GM18951 (cell line): ENCODE measurements around the gene ERVK3-1.

Experiments used
- POLR2A ChIP-seq: IDR thresholded peaks from 4 replicates; pipeline ENCODE4 v1.6.1; 2011; ENCODE audit warnings: mild to moderate bottlenecking; ENCODE audit not compliant: insufficient read length, insufficient read depth; ENCODE audit errors: extremely low read depth
- in situ Hi-C: fragments of 300-500 bp; cut with MboI; formaldehyde crosslinking; loops from one replicate; pipeline ENCODE4 v1.12.0; 2022; ENCODE audit warnings: low sequenced_read_pairs, mixed read lengths, inconsistent platforms; ENCODE audit not compliant: unreplicated experiment

Gene ERVK3-1

DNA sequence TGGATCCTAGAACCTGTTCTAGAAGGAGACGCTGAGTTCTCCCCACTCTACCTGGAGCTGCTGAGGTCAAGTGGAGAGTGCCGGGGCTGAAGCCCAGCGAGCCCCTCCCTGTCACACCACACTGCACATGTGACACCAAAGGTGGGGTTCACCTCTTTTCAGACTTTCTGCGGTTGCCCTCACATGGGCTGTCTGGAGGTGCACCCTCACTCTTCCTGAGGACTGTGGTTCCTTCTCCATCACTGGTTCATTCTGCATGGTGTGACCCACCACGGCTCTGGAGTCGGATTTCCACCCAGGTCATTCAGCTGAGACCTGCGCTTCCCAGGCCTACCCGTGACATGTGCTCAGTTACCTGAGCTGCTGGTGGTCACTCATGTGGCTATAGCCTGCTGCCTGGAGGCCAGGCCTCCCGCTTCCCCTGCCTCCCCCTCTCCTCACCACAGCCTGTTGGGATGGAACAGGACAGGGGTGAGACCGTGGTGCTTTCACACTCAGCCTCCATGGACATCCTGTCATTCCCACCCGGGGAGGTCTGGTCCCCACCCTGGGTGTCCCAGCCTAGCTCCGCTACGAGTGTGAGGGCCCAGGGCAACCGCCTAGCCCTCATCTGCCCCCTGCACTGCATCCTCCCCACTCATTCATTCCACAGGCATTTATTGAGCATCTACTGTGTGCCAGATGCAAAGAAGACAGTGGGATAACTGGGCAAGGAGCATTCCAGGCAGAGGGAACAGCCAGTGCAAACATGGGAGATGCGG lies 48.7 kb downstream of the ERVK3-1 start:
- no peak for TF ChIP-seq POLR2A
- in situ Hi-C loops: no loop called here

DNA sequence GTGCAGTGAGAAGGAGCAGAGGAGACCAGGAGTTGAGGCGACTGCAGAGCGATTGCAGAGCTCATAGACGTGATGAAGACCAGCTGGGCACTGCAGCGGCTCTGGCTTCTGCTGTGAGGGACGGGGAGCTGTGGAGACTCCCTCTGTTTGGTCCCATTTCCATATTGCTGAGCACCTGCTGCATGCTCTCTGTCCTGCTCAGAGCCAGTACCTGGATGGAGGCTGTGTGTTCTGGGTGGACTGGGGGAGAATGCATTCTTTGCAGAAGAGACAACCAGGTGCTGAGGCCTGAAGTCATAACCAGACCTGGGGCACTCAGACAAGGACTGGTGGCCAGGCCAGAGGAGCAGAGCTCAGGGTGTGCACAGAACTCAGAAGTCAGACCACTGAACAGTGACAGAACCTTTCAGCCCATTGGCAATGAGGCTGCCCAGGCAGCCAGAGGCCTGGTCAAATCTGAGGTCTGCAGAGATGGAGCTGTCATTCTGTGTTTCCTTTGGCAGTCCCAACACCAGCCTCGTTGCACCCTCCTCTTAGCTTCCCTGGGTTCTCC lies 49.4 kb downstream of the ERVK3-1 start:
- no peak for TF ChIP-seq POLR2A
- in situ Hi-C loops: no loop called here

DNA sequence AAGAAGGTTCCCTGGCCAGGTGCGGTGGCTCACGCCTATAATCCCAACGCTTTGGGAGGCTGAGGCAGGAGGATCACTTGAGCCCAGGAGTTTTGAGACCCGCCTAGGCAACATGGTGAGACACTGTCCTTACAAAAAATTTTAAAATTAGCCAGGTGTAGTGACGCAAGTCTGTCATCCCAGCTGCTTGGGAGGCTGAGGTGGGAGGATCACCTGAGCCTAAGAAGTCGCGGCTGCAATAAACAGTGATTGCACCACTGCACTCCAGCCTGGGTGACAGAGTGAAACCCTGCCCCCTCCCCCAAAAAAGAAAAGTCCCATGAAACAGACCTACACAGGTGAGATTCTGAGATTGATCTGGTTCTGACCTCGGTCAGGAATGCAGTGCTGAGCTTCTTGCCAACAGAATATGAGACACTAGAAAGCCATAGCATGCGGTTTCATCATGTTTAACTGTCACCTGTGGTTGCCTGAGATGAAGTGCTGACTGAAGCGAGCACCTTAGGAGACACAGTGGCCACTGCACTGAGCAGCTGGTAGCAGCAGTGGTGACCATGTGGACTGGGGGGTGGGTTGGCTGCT lies 50.1 kb downstream of the ERVK3-1 start:
- in situ Hi-C loops: no loop called here
- no peak for TF ChIP-seq POLR2A

DNA sequence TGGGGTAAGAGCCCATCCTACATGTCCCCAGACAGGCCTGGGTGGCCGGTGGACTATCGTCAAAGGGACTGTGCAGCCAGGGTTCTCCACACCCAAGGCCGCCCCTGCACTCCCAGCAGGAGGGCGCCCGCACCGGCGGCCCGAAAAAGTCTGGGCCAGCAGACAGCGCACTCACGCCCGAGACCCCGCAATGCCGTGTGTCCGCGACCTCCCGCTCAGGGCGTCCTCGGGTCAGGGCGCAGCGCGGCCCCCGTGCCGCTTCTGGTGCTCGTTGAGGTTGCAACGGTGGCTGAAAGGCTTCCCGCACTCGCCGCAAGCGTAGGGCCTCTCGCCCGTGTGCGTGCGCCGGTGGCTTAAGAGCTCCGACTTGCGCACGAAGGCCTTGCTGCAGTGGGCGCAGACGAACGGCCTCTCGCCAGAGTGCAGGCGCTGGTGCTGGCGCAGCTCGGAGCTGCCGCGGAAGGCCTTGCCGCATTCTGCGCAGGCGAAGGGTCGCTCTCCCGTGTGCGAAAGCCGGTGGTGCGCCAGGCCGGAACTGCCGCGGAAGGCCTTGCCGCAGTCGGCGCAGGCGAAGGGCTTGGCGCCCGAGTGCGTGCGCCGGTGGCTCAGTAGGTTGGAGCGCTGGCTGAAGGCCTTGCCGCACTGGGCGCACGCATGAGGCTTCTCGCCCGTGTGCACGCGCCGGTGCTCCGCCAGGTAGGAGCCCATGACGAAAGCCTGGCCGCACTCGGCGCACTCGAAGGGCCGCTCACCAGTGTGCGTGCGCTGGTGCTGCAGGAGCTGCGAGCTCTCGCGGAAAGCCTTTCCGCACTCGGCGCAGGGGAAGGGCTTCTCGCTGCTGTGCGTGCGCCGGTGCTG lies 51.0 kb downstream of the ERVK3-1 start:
- in situ Hi-C loops: no loop called here
- TF ChIP-seq POLR2A: peak; percentile 20

DNA sequence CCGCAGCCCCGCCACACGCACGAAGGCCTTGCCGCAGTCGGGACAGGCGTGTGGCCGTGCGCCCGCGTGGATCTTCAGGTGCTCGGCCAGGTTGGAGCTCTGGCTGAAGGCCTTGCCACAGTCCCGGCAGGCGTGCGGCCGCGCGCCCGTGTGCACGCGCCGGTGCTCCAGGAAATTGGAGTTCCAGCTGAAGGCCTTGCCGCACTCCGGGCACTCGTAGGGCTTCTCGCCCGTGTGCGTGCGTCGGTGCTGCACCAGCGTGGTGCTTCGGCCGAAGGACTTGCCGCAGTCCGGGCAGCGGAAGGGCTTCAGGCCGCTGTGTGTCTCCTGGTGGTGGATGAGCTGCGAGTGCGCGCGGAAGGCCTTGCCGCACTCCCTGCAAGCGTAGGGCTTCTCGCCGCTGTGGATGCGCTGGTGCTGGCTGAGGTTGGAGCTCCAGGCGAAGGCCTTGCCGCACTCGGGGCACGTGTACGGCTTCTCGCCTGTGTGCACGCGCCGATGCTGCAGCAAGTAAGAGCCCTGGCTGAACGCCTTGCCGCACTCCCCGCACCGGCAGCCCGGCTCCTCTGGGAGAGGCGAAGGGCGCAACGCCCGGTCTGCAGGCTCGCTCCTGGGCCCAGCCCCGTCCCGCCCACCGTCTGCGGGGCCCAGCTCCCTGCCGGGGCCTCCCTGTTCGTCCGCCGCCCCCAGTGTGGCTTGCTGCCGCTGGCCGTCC lies 51.7 kb downstream of the ERVK3-1 start:
- in situ Hi-C loops: no loop called here

DNA sequence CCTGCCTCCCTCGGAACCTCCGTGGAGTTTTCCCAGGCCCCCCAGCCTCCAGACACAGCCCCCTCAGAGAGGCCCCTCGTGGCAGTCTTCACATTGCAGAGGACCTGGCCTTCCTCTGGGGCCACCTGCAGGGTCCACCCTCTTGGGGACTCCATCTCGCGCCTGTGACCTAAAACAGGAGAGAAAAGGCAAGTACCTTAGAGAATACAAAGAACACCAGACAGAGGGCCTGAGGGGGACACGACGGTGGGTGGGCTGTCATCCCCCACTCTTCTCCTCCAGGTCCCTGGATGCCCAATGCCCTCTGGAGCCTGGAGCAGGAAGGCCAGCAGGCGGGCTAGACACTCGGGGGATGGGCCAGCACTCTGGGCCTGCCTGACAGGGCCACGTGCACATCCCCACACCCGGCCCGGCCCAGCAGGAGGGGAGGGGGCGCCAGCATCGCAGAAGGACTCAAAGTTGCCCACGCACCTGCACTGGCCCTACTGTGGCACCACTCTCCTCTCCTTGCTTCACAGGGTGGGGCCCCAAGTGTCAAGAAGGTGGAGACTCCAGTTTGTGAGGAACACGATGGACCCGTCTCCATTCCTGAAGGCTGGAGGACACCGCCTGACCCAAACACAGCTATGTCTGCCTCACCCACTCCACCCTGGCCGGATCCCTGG lies 52.4 kb downstream of the ERVK3-1 start:
- no peak for TF ChIP-seq POLR2A
- in situ Hi-C loops: no loop called here

More for the DNA sequence above, 51.7 kb downstream of the ERVK3-1 start:
- TF ChIP-seq POLR2A: no peak

DNA sequence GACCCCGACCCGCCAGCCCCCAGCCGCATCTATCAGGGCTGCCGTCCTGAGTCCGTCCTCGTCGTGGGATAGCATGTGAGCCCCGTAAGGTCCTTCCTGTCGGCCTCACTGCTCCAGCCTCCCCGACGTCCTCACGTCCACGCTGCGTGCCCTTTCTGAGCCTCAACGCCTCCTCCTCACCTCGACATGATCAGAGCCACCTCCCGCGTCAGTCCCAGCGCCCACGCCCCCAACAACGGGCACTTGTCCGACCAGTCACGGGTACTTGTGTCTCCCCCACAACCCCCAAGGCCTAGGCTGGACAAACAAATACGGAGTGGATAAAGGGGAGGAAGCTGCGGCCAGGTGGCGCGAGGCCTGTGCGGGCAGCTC lies 56.7 kb downstream of the ERVK3-1 start:
- in situ Hi-C loops: no loop called here
- no peak for TF ChIP-seq POLR2A

DNA sequence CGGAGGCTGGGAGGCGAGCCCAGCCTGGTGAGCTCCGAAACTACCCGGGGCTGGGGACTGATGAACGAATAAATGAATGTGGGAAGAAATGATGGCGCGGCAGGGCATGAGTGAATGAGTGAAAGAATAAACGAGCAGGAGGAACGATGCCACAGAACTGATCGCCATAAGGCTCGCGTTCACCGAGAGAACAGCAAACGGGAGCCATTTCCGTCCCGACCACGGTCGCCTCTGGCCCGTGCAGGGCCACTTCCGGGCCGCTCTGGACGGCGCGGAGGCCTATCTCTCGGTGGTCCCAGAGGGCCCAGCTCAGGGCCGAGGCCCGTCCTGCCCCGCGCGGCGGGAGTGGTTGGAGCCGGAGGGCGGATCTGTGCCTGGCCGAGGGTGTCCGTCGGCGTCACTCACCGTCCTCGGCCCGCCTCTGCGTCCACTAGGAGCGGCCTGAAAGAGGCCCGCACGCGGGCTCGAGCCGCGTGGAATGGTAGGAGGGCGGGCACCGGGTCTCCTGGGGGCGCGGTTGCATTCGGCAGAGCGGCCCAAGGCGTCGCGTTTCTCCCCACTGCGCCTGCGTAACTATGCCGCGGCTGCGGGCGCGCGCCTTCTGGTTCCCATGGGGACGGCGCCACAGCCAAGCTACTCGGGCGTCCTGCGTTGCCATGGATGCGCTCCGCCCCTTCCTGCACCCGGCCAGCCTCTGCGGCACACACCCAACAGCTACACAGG lies 57.3 kb downstream of the ERVK3-1 start, which contains the start of gene ZNF497:
Gene ZNF497, minus strand, starts transcription at position 480 of the 723 bp plus-strand sequence. CDS start 5,116 bp downstream, outside the sequence.
- TF ChIP-seq POLR2A: peak; percentile 84
- in situ Hi-C loops: no loop called here

DNA sequence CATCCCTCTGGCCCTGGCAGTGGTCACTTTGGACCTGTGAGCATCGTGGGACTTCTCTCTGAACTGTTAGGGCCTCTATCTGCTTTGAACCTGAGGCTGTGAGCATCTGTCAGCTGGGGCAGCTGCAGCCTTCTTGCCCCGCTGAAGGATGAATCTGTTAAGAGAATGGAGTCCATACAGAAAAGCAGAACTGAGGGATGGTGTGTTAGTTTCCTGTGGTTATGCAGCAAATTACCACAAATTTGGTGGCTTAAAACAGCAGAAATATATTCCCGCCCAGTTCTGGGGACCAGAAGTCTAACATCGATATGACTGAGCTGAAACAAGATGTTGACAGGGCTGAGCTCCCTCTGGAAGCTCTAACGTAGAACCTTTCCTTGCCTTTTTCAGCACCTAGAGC lies 59.0 kb downstream of the ERVK3-1 start:
- no peak for TF ChIP-seq POLR2A
- in situ Hi-C loops: no loop called here
